ENCODE measurements around the gene CLIC1.
"Not testable (repeated sequence)": the region's sequence is repeated elsewhere in the genome, so short reads cannot be mapped to it uniquely, and the experiment has no call there.

The CLIC1 gene

DNA sequence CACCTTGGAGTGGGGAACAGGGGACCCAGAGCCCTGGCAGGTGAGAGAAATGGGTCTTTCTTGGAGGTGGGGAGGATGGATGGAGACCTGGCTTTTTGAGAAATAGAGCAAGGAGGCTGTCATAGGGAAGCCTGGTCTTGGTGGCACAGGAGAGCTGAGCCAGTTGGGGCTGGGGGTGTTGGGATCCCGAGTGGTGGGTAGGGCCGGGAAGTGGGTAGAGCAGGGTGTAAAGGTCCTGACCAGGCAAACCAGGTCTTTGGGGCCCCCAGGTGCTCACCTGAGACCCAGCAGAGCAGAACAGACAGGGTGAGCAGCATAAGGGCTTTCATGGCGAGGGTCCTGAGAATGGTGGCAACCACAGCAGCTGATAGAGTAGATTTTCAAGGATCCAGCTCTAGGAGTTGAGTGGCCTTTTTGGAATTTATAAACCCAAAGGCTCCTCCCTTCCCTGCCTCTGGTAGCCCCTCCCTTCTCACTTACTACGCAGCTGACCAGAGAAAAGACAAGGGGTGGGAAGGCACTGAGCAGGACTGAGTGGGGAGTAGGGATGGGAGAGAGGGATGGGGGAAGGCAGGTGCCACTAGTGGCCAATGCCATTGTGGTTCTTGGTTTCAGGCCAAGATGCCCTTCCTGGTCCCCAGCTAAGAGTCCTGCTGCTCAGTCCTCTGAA lies 14.8 kb downstream of the CLIC1 start, which contains the start of gene LY6G6C:
Gene LY6G6C, minus strand, starts transcription at position 396 of the 670 bp plus-strand sequence. Its CDS starts 67 bp downstream, at position 329.
- DNase-seq, result no peak

DNA sequence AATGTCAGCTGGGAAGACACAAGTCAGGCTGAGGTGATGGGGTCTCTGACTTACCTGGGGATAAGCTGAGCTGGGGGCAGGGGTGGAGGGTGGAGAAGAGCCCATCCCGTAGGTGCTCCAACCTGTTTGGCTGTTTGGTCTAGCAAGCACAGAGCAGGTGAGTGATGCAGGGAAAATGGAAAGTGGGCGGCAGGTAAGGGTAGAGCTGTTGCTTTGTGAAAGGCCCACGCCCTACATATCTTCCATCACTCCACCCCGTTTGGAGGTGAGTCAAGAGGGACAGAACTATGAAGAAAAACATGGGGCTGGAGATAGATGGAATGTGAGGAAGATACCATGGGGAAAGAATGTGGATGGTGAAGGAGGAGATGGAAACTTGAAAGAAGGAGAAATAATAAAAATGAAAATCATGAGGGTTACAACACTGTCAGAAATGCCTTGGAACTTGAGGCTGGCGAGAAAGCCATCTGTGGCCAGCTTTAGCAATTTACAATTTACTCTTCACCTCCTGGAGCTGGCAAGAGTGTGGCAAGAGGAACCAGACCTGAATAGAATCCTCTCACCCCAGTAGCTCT lies 16.0 kb downstream of the CLIC1 start:
- no peak for DNase-seq

- DNase-seq, result no peak
These were observed 17.3 kb downstream of the CLIC1 start for GRCh38 chr6:31719001-31719400.

- DNase-seq, result no peak
These were observed 18.1 kb downstream of the CLIC1 start for GRCh38 chr6:31718265-31718664.

GRCh38 chr6:31717499-31718222 lies 18.7 kb downstream of the CLIC1 start:
- DNase-seq, result no peak

GRCh38 chr6:31715022-31715958 lies 21.0 kb downstream of the CLIC1 start, which contains the start of gene LY6G6D:
Gene LY6G6D, plus strand, starts transcription at chr6:31715348. Its CDS starts 8 bp downstream, at chr6:31715356.
- DNase-seq, result no peak

DNA sequence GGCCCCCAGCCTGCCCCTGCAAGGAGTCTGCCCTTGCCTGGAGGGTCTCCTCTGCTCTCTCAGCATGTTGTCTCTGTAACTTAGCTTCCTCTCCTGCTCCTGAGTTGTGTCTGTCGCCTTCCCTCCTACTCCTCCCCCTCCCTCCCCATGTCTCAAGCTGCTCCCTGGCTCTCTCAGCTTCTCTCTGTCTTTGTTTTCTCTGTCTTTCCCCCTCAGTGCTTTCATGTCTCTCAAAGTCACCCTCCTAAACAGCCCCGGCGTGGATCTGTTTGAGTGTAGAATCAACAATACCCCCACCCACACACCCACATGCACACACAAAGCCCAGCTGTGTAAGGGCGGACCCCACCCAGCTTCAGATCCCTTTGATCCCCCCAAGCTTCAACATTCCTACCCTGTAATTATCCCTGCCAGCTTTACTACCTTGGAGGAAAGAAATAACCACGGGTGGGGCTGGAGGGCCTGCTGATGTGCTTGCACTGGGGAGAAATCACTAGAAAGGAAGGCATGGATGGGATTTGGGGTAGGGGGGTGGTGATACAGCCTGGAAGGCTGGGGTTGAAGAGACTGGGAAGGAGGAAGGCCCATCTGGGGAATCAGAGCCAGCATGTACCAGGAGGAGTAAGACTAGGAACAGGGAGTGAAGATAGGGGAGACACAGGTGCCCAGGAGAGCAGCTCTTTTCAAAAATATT lies 22.2 kb downstream of the CLIC1 start:
- no peak for DNase-seq

- DNase-seq, result no peak
These were observed 22.9 kb downstream of the CLIC1 start for GRCh38 chr6:31713465-31713864.

DNA sequence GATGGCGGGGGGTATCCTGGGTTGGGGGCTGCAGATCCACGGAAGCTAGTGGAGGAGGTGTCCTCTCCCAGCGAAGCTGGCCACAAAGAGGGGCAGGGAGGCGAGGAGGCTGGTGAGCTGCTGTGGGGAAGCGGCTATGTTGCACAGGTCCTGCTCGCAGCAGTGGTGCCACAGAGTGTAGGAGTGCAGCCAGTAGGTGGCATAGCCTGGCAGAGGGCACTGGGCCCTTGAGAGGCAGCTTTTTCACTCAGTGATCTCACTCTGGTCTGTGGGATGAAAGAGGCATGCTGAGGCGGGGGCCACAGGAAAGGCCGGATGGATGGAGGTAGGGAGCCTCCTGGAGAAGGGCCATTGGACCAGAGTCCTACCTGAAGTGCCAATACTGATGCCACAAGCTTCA lies 24.0 kb downstream of the CLIC1 start:
- DNase-seq, result no peak

- DNase-seq, result no peak
These were observed 25.1 kb downstream of the CLIC1 start for GRCh38 chr6:31711233-31711632.

DNA sequence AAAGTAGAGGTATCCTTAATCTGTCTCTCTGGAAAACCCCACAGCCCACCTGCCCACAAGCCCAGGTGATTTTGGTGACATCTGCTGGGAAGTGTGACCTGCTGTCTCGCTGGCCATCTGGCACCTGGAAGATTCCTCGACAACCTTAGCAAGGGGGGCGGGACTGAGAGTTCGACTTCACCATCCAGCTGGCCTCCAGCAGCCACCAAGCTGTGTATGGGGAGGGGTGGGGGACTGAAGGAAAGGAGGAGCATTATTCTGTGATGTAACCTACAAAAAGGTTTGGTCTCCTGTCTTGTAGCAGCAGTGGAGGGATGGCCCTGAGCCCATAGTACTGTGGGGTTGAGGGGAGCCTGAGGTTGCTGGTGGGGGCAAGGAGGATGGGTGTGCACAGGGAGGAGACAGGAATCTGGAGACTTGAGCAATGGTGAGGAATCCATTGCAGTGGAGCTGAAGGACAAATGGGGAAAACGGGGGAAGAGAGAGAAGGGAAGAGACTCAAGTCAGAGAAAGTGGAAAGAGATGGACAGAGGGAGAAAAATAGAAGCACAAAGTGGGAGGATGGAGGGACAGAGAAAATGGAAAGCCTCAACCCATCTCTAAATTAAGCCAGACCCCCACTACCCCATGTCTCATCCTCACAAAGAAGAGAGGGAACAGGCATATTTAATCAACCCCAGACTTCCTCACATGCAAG lies 25.7 kb downstream of the CLIC1 start:
- no peak for DNase-seq

GRCh38 chr6:31709157-31709556 lies 27.2 kb downstream of the CLIC1 start:
- DNase-seq, result not testable (repeated sequence)

GRCh38 chr6:31708224-31708623 lies 28.1 kb downstream of the CLIC1 start:
- DNase-seq, result no peak

DNA sequence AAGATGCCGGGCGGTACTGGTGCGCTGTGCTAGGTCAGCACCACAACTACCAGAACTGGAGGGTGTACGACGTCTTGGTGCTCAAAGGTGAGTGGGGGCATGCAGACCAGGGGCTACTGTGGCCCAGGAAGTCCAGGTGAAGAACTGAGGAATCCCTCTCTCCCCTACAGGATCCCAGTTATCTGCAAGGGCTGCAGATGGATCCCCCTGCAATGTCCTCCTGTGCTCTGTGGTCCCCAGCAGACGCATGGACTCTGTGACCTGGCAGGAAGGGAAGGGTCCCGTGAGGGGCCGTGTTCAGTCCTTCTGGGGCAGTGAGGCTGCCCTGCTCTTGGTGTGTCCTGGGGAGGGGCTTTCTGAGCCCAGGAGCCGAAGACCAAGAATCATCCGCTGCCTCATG lies 28.6 kb downstream of the CLIC1 start:
- no peak for DNase-seq

DNA sequence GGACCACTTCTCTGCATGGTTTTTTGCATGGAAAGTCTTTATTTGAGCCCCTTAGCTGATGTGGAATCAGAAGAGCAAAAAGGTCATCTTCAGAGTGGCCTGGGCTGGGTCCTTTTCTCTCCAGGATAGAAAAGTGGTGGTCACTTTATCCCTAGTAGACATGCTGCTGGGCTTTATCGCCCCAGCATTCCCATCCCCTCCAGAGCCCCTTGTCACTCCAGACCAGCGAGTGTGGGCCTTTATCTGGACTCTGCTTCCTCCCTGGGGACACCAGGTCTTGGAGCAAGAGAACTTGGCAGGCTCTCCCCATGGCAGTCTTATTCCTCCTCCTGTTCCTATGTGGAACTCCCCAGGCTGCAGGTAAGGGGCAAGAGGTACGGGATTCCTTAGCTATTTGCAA lies 29.7 kb downstream of the CLIC1 start, which contains the start of gene LY6G6F:
Gene LY6G6F, plus strand, starts transcription at position 268 of the 400 bp plus-strand sequence. Its CDS starts 41 bp downstream, at position 309.
- no peak for DNase-seq

- no peak for DNase-seq
These were observed 30.4 kb downstream of the CLIC1 start for GRCh38 chr6:31705931-31706330.

DNA sequence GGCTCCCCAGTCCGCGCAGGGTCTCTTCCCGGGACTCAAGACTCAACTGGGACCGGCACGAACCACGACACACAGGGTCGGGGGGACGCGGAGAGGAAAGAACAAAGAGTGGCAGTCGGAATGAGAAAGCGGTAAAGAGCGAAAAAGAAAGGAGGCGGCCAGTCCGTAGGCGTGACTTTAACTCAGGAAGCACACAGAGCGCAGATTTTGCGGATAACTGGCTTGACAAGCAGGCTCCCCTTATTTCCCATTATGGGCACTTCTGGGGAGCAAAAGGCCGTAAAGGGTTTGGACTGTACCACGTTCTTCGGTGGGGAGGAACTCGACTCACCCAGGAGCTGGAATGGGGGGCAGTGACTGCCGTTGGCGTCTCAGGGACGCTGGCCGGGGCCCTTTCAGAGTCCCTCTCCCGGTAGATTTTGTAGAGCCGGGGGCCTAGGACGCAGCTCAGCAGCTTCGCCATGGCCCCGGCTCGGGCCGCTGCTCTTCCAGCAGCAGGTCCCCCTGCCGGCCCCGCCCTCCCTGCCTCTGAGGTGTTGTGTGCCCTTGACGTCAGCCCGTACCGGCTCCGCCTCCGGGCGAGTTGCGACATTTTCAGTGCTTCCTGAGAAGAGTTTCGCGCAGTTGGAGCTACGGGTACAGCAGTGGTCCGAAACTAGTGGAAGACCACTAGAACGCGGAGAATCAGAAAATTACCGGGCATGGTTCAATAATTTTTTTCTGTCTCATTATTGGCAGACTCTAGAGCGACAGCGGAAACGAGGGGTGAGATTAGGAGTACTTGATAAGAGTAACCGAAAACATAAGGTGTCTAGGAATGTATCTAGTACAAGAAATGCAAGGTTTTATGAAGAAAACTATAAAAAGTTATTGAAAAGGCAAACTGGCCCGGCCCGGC lies 33.3 kb downstream of the CLIC1 start, which contains the start of gene ABHD16A:
Gene ABHD16A, minus strand, starts transcription at position 506 of the 898 bp plus-strand sequence. Its CDS starts 43 bp downstream, at position 463.
- DNase-seq, result peak; percentile 96

- DNase-seq, result peak; percentile 63
These were observed 33.9 kb downstream of the CLIC1 start for GRCh38 chr6:31702405-31702818.

DNA sequence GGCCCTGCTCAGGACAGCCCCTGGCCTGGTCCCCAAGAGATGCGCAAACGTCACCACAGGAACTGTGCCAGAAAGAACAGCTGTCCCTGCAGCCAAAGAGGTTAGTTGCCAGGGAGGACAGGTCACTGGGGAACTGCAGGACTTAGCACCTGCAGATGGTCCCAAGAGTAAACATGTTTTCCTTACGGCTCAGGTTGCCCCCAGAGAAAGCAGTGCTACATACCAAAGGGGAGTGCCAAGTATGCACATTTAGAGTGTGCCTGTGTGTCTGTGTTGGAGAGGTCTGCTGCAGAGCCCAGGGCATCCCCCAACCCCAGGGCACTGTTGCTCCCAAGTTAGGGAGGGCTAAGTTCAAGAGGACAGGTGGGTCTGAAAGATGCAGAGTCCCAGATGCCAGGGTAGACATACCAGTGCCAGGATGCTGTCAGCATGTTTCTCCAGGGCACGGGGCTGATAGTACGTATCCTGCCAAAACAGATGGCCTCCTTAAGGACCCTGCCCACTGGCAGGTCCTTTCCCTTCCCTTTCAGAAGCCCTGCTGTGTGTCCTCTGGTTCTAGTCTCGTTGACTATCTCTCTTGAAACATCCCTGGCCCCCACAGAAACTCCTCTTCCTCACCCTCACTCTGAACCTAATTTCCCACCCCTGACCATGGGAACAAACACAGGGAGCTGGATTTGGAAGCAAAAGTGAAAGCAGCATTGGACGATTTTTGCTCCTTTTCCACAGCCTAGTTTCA lies 34.5 kb downstream of the CLIC1 start:
- DNase-seq, result no peak
